HL-60 (cell line): Measurements from ENCODE around the gene GNAT1.
A peak's percentile ranks its signal among the peaks of the same experiment; 100 is the strongest.

Experiments
- DNase-seq, 2 experiments: peaks; one replicate each; pipeline ENCODE4 v3.0.0-alpha.2; 2010 to 2020; ENCODE audit warnings: low read depth in 1 of 2, low spot score in 1 of 2
- H3K27ac ChIP-seq: fragments of 250-450 bp; sonication (Bioruptor Pico); replicated peaks from 2 replicates; pipeline ENCODE4 v1.5.1; 2020; ENCODE audit warnings: mild to moderate bottlenecking, moderate library complexity
- H3K27me3 ChIP-seq: fragments of 250-450 bp; sonication (Bioruptor Pico); 2 replicates; pipeline ENCODE4 v1.5.1; 2021; ENCODE audit warnings: mild to moderate bottlenecking, moderate library complexity; ENCODE audit not compliant: insufficient read depth, poor library complexity, severe bottlenecking
- H3K4me3 ChIP-seq: replicated peaks from 2 replicates; pipeline ENCODE4 v1.5.1; 2011; ENCODE audit warnings: mild to moderate bottlenecking, control low read depth, low read length; ENCODE audit not compliant: insufficient read depth
- CTCF ChIP-seq: IDR thresholded peaks from one replicate; pipeline ENCODE4 v1.5.1; 2011; ENCODE audit warnings: low read length, control low read depth, inconsistent platforms; ENCODE audit not compliant: insufficient read depth
- GABPA ChIP-seq: IDR thresholded peaks from 2 replicates; pipeline ENCODE4 v1.6.1; 2012; ENCODE audit warnings: low read depth
- POLR2AphosphoS5 ChIP-seq: IDR thresholded peaks from 2 replicates; pipeline ENCODE4 v1.6.1; 2012; ENCODE audit warnings: low read depth
- SPI1 ChIP-seq: IDR thresholded peaks from 2 replicates; pipeline ENCODE4 v1.6.1; 2012; ENCODE audit warnings: low read depth, mild to moderate bottlenecking, borderline replicate concordance
- TF ChIP-seq, protein P1 (sequence below): IDR thresholded peaks from 2 replicates; pipeline ENCODE4 v1.6.1; 2012; ENCODE audit warnings: low read depth; ENCODE audit not compliant: insufficient replicate concordance

GNAT1 gene

GRCh38 chr3:50238549-50239026, 47.2 kb downstream of the GNAT1 start:
- DNase-seq, result peak in 1 of 2 experiments; percentile 84
- Histone ChIP-seq H3K4me3 (peak overlapping the region; percentile 92), H3K27me3 (no peaks in the 10 kb centered on the region), H3K27ac (peak overlapping the region; percentile 84)
- TF ChIP-seq SPI1, result no peak
- TF ChIP-seq POLR2AphosphoS5, result 0 out of 2 replicates have a peak, but pooled peaks have one; percentile 20

- H3K4me3 ChIP-seq, result no peak overlapping the region
- H3K27ac ChIP-seq, result peak overlapping the region; percentile 84
- DNase-seq, result no peak
- TF ChIP-seq SPI1, result no peak
- TF ChIP-seq CTCF, result no peak
- TF ChIP-seq POLR2AphosphoS5, result no peak
- TF ChIP-seq, protein P1, sequence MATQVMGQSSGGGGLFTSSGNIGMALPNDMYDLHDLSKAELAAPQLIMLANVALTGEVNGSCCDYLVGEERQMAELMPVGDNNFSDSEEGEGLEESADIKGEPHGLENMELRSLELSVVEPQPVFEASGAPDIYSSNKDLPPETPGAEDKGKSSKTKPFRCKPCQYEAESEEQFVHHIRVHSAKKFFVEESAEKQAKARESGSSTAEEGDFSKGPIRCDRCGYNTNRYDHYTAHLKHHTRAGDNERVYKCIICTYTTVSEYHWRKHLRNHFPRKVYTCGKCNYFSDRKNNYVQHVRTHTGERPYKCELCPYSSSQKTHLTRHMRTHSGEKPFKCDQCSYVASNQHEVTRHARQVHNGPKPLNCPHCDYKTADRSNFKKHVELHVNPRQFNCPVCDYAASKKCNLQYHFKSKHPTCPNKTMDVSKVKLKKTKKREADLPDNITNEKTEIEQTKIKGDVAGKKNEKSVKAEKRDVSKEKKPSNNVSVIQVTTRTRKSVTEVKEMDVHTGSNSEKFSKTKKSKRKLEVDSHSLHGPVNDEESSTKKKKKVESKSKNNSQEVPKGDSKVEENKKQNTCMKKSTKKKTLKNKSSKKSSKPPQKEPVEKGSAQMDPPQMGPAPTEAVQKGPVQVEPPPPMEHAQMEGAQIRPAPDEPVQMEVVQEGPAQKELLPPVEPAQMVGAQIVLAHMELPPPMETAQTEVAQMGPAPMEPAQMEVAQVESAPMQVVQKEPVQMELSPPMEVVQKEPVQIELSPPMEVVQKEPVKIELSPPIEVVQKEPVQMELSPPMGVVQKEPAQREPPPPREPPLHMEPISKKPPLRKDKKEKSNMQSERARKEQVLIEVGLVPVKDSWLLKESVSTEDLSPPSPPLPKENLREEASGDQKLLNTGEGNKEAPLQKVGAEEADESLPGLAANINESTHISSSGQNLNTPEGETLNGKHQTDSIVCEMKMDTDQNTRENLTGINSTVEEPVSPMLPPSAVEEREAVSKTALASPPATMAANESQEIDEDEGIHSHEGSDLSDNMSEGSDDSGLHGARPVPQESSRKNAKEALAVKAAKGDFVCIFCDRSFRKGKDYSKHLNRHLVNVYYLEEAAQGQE, result no peak
- TF ChIP-seq GABPA, result no peak
- no peaks in the 10 kb centered on the region for H3K27me3 ChIP-seq
Observed at GRCh38 chr3:50239649-50240048, 48.2 kb downstream of the GNAT1 start.

DNA sequence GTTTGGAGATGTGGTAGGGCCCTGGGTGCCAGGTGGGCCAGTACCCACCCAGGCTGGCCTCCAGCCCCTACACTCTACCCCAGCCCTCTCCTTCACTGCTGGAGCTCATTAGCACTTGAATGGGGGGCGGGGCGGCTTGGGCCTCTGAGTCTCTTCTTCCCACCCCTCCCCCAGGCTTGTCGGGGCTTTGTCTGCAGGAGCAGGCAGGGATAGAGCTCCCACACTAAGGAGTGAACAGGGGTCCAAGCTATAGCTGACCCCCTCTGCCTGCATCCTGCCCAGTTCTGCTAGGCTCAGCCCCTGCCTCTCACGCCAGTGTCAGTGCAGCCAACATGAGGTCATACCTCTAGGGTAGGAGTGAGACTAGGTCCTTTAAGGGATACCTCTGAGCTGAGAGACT, 49.8 kb downstream of the GNAT1 start:
- Histone ChIP-seq H3K4me3 (no peak overlapping the region), H3K27me3 (no peaks in the 10 kb centered on the region), H3K27ac (peak overlapping the region; percentile 93)
- no peak for DNase-seq
- TF ChIP-seq SPI1 (no peak), CTCF (no peak), POLR2AphosphoS5 (no peak), GABPA (no peak)
- TF ChIP-seq, protein P1, result no peak

DNA sequence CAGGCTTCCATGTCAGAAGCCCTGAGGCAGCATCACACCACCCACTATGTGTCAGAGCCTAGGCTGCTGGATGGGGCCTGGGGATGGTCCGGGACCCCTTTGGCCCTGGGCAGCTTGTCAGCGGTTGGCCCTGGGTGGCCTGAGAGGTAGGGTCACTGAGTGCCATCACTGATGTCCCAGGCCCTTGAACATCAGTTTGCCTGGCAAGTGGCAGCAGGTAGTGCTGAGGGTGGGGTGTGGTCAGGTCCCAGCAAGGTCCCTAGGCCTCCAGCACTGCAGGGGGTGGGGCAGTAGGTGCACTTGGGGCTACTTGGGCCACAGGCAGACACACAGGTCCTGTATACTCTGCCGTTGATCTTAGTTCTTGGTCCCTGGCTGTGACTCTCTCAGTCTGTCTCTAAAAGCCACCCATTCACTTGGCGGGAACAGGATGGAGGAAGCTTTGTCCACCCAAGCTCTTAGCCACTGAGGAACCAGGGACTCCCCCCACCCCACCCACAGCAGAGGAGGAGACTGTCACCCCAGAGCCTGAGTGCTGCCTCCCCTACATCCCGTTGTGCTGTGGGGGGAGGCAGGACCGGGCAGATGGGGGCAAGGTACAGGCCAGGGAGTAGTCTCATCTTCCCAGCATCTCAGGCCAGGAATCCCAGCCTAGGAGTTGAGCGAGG, 50.4 kb downstream of the GNAT1 start:
- no peak for TF ChIP-seq SPI1
- TF ChIP-seq, protein P1, result no peak
- no peak for TF ChIP-seq GABPA
- TF ChIP-seq CTCF, result no peak
- TF ChIP-seq POLR2AphosphoS5, result no peak
- DNase-seq, result peak in 1 of 2 experiments; percentile 34
- H3K27ac ChIP-seq, result peak overlapping the region; percentile 93
- H3K27me3 ChIP-seq, result no peaks in the 10 kb centered on the region
- no peak overlapping the region for H3K4me3 ChIP-seq
